GM21786 (cell line): ENCODE data around the gene MAP1S.

Experiments
- ATAC-seq: cut with Tn5 transposase; IDR thresholded peaks from one replicate; pipeline ENCODE4 v1.9.1; 2021; ENCODE audit not compliant: unreplicated experiment

Gene MAP1S

DNA sequence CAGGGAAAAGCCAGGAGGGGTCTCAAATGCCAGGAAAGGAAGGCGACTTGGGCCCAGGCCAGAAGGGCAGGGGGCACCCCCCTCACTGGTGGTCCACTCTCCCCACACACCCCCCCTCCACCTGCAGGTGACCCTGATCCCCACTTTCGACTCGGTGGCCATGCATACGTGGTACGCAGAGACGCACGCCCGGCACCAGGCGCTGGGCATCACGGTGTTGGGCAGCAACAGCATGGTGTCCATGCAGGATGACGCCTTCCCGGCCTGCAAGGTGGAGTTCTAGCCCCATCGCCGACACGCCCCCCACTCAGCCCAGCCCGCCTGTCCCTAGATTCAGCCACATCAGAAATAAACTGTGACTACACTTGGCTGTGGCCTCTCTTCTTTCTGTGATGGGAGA, 14.9 kb downstream of the MAP1S start:
- no peak for ATAC-seq

DNA sequence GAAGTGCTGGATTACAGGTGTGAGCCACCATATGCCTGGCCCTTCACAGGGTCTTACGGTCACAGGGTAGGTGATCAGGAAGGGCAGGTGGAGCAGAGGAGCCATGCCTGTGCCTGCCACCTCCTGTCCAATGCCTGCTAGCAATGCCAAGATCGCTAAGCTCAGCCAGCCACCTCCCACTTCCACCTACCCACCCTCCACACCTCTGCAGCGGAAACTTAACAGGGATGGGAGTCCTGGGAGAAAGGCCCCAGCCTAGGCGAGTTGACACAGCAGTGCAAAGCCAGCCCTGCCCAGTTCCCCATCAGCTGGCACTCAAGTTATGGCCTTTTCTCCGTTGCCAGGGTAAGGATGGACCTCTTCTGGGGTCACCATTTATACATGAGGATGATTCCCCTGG, 16.1 kb downstream of the MAP1S start:
- no peak for ATAC-seq

DNA sequence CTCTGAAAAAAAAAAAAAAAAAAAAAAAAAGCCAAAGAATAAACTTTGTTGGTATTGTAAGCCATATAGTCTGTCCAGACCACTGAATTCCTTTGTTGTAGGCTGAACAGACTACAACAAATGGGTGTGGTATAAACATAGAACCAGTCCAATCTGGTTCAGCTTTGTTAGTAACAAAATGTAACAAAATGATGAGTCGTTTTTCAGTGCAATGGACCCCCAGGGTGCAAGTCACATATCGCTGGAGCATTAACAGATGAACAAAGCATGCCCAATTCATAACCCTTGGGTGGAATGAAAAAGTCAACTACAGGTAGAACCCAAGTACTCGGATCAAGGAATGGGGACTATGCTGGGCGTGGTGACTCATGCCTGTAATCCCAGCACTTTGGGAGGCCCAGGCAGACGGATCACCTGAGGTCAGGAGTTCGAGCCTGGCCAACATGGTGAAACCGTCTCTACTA, 18.4 kb downstream of the MAP1S start:
- no peak for ATAC-seq

GRCh38 chr19:17739121-17739875, 20.0 kb downstream of the MAP1S start:
- ATAC-seq, result no peak

GRCh38 chr19:17741456-17741855, 22.2 kb downstream of the MAP1S start:
- ATAC-seq, result no peak

GRCh38 chr19:17743874-17744580, 24.7 kb downstream of the MAP1S start:
- ATAC-seq, result no peak

DNA sequence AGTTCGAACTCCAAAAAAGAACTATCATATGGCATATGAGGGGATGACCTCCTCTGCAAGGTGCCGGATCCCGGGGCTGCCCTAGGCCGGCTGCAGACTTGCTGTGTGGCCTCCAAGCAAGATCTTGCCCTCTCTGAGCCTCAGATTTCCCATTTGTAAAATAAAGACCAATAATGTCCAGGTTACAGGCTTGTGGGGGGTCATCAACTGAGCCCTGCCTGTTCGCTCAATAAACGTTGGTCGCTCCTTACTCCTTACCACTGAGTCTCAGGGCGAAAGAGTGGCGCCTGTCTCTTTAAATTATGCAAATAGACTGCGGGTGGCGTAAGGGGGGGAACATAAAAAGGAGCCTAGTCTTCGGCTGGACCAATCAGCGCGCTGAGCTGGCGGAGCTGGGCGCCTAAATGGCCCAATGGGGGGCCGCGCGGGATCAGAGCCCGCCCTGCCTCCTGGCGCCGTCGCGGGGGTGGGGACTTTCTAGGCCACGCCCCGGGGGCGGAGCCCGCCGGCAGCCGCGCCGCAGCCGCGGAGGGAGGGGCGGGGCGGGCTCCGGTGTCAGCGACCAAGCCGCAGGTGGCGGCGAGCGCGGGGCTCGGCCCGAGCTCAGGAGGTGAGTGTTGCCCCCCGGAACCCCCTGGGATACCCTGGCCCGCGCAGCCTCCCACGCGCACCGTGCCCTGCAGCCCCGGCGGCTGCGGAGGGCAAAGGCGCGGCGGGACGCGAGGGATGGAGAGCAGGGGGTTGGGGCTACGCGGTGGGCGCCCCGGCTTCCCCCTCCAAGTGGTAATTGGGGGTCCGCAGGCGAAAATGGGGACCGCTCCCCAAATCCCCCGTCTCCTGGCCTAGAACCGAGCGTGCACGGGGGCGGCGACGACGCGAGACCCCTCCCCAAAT, 28.2 kb downstream of the MAP1S start:
- ATAC-seq, result peak; percentile 67

DNA sequence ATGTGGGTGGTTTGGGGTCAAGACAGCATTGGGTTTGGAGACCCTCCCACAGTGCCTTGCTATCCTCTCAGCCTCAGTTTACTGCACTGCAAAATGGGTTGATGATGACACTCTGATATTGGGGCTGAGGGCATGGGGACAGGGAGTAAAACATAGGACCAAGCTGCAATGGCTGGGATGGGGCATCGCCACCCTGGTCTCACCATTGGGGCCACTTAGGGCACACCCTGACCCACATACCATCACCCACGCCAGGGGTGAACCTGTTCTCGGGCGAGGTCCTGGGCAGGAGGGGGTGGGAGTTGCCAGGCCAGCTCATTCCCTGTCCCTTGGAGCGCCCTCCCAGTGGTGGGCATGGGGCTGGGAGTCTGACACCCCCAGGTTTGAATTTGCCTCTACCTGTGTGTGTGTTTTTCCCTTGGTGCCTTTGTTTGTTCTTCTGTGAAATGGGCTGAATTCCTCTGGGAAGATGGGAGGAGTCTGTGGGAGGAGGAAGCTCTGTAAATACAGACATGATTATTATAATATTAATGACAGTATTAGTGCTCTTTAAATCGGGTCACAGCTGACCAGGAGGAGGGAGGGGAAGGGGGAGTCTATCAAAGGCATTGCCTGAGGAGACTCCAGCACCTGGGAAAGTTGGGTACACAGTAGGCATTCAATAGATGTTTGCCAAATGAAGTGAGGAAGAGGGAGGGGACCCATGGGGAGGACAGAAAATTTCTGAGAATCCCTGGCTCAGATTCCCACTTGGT, 29.8 kb downstream of the MAP1S start:
- no peak for ATAC-seq

DNA sequence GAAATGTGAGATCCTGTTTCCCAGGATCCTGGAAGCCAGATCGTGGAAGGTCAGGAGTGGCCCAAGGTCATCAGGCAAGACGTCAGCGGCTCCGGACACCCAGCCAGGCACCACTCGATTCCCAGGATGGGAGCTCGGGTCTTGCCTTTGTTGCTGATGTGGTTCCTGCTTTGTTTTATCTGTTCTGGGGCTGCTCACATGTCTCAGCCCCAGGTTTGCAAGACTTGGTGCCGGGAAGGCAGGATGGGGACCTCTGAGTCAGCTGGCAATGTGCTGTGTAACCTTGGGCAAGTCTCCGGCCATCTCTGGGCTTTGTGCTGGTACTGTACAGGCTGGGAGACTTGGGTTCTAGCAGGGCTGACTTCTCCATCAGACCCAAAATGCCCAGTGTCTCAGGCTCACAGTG, 30.6 kb downstream of the MAP1S start:
- no peak for ATAC-seq

GRCh38 chr19:17751103-17751911, 32.0 kb downstream of the MAP1S start, which contains the start of gene FCHO1:
TSS of gene FCHO1 (plus strand) at chr19:17751477. CDS start at chr19:17755165, 3,688 bp downstream.
- ATAC-seq, result peak; percentile 26

GRCh38 chr19:17751912-17752273, 32.6 kb downstream of the MAP1S start:
- no peak for ATAC-seq

DNA sequence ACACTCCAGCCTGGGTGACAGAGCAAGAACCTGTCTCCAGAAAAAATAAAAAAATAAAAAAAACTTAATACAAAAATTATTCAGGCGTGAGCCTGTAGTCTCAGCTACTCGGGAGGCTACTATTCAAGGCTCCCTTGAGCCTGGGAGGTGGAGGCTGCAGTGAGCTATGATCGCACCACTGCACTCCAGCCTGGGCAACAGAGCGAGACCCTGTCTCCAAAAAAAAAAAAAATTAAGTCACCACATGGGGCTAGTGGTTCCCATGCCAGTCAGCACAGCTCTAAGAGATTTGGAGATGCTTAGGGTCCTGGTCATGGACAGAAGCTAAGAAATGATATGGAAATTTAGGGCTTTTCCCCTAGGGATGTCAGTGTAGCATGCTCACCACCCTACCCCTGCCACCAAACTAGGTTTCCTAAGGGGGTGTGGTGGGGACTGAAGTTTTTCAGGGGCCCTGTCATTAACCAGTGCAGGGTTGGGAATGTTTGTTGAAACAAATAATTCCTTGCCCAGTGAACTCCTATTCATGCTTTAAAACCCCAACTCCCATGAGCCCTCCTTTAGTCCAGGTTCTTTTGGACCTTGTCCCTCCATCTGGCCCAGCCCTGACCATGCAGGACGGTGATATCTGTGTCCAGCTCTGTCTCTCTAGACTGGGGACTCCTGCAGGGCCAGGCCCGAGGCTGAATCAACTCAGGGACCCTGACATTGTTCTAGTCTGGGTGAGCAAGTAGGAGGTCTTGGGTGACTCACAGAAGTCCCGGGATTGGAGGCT, 33.8 kb downstream of the MAP1S start:
- ATAC-seq, result no peak

DNA sequence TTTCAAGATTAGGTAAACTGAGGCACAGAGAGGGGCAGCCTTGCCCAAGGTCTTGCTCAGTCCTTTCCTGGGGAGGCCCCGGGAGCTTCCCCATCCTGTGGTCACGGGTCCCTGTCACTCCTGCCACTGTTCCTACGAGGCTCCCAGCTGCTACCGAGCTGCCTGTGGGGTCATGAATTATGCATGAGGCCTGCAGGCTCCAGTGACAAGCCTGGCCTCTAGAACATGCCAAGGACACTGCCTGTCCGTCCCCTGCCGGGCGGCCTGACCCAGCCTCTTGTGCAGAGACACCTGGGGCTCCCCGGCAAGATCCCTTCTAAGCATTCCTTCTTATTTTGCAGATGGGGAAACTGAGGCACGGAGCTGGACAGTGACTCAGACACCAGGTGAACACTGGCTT, 34.7 kb downstream of the MAP1S start:
- no peak for ATAC-seq

- ATAC-seq, result peak; percentile 48
Observed at GRCh38 chr19:17754634-17755442, 35.6 kb downstream of the MAP1S start.

- ATAC-seq, result no peak
Observed at GRCh38 chr19:17755443-17755890, 36.2 kb downstream of the MAP1S start.

DNA sequence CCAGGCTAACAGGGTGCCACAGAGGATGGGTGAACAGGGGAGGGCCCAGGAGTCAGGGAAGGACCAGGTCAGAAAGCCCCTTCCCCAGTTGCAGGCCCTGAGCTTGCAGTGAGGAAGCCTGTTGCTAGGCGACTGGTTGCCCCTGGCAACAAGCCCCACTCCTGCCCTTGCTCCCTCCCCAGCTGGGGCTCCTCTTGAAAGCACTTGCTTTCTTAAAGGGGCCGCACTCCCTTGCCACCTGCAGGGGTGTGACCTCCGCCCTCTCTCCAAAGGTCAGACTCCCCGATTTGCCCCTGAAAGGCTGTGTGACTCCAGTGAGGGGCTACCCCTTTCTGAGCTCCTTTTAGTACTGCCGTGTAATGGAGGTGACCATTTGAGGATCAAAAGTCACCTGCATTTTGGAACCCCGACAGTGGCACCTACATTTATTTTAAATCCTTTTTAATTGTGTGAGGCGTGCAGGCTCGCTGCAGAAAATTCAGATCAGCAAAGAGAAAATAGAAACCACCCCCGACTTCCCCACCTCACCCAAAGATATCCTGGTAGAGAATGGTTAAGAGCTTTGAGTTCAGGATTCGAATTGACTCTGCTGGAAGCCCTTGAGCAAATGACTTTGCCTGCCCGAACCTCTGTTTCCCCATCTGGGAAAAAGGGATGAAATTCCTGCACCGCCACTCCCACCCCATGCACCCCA, 36.8 kb downstream of the MAP1S start:
- no peak for ATAC-seq

GRCh38 chr19:17757125-17757524, 37.8 kb downstream of the MAP1S start:
- ATAC-seq, result no peak

- ATAC-seq, result no peak
Observed at GRCh38 chr19:17758515-17758914, 39.2 kb downstream of the MAP1S start.
